Nucleus accumbens (tissue), 56 donors: Measurements from ENCODE around the gene EXOC4.

Experiments used
- DNase-seq, 56 donors: peaks; one replicate each; lab custom pipeline; 2025; lab: John Stamatoyannopoulos, UW

Gene EXOC4

DNA sequence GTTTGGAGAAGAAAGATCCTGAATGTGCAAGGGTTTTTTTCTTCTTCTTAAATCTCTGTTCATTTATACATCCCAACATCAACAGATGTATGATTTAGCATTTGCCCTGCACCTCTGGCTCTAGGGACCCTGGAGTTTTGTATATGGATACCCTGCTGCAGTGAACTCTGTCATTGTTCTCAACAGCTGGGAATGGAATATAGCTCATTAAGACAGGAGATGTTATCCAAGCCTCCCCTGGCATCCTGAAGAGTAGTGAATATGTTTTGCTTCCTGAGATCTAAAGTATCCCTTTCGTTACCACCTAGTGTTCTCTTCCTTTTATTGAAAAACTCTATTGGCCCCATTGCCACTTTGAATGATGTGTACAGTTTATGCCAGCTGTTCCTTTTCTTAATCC is 275.9 kb downstream of the EXOC4 start:
- no peak for DNase-seq

DNA sequence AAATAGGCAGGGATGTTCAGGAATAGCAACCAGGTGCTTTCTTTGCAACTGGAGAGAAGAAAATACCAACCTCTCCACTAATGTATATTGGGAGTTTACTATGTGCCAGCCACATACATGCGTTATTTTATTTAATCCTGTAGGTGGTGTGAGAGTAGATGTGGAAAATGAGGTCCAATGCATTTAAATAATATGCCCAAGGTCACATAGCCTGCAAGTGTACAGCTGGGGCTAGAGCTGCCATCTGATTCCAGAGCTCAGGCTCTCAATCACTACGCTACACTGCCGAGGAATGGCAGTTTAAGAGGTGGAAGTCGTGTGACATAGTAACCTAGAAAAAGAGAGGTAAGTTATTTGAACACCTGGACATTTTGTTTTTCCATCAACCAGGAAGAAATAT is 277.0 kb downstream of the EXOC4 start:
- DNase-seq = no peak

DNA sequence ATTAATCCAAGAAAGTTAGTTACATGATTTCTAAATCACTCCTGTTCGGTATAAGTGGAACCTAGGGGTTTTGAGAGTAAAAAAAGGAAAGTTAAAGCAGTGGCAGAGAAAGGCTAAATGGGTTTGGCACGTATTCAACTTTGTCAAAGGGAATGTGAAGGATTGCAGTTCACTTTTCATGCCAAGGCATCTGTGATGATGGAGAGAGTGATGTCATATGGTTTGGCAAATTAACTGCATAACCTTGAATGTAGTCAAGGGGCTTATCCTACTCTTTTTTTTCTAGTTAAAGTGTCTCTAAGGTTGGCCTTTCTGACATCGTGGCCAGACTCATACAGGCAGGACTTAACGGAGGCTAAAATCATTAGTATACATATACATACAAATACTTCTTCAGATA is 277.8 kb downstream of the EXOC4 start:
- DNase-seq = no peak

DNA sequence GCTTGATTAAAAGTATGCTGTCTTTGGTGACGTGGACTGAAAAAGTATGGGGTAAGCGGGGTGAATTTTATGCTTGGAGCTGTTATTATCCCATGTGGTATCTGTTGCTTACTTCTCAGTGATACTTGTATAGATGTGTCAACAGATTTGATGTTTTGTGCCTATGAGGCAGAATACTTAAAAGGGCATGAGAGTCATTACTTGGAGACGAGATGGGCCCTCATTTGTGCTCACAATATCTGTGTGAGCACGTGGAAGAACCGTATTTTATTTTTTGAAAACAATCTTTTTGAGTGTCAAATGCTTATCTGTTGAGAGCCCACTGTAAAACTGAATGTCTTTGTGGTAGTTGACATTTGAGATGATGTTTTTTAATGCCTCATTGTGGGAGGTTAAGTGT is 281.9 kb downstream of the EXOC4 start:
- DNase-seq = no peak

DNA sequence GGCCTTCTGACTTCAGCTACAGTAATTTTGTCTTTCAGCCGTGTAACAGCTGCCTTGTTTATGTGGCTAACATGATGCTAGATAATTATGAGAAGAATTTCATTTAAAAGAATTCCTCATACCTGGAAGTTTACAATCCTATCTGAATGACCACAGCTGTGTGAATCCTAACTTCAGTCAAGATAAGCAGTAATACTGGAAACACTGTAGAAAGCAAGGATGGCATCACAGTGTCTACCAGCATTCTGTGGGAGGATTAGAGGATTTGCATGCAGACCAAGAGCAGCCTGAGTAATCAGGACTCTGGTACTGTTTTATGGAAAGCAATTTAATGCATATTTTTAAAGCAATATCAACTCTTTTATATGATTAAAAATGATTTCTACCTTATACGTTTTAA is 282.4 kb downstream of the EXOC4 start:
- DNase-seq = no peak

DNA sequence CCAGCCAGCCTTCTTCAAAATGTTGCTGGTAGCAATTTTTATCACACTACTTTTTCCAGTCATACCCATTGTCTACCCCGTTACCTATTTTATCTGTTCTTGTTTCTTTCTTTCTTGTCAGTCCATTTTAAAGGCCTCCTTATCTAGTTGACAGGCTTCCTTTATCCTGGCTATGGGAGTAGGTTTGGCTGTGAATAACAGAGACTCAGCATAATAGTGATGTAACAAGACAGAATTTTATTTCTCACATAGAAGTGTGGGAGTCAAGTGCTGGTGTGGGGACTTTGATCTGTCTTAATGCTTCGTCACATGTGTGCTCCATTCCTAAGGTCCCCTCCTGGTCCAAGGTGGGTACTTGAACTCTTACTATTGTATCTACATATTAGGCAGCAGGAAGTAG is 283.6 kb downstream of the EXOC4 start:
- DNase-seq = no peak

DNA sequence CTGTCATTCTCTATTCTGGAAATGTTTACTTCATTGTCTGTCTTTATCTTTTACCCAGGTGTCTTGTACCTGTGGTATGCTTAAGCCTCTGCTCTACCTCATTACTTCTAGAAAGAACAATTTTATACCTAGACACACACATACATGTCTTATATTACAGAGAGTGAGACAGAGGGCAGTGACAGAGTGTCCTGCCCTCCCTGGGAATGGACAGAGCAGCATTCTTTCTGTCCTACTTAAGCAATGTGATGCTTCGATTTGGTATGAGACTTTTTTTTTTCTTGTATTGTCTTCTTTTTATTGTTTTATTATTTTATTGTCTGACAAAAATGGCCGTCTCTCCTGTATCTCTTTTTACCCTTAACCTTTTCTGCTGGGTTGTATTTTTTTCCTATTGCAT is 286.1 kb downstream of the EXOC4 start:
- no peak for DNase-seq

DNA sequence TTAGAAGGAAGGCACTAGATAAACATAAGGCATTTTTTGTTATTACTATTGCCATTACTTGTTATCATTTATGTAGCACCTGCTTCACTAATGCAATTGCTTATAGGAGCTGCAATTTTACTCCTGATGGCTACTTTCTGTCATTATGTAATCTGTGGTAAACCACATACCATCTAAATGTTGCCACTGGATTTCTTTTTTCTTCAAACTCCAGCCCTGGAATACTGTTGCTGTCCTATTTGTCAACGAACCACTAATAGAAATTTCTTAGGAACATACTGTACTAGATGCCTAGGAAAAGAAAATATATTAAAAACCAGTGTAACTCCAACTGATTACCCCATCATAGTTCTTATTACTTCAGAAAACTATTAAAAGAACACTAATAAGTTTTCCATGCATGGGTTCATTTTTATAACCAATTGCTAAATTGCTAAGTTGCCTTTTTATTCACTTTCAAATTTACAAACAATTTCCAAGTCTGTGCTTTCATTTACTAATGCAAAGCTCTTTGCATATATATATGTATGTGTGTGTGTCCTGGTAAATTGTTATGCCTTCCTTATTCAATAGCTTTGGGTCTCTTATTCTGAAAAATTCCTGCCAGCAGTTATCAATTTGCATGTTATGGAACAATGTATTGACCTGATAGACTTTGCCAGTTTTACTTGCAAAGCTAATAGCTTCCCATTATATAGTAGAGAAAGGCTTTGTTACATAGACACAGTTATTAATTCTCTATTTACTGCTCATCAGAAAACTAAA is 287.4 kb downstream of the EXOC4 start:
- DNase-seq = no peak

DNA sequence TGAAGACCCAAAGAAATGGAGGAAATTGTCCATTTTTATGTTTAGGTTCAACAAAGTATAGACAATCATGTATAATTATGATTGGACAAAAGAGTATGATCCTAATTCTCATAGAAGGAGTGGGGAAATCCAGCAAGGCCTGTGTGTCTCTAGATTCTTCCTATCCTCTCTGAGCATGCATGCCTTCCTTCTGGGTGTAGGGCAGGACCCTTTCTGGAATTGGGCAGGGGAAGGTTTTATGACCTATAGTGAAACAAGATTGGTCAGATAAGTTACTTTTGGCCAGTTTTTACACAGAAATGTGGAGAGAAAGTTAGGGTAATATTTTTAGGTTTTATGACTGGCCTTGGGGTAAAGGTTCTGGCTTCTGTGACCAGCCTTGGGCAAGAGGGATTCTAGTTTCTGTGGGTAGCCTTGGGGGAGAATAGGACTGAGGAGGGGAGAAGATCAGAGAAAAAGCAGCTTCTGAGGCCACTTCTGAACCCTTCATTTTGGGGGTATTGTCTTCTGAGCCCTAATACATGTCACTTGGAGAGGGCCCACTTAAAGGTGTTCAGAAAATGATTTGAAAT is 289.4 kb downstream of the EXOC4 start:
- DNase-seq = no peak

DNA sequence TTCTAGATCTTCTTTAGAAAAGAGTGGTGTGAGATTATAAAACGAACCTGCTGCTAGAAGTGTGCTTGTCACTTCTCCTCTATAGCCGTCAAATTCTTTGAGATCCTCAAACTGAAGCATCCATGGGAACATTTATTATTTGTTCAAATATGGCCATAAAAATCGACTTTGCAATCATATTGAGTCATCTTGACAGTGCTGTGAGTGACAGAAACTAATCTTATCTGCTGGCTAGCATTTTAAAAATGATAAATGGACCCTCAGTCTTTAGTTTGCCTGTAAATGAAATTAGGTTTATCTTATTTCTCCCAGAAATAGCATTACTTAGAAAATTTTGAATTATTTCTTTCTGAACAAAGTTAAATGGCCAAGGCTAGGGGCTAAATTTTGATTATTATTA is 290.8 kb downstream of the EXOC4 start:
- DNase-seq = no peak

DNA sequence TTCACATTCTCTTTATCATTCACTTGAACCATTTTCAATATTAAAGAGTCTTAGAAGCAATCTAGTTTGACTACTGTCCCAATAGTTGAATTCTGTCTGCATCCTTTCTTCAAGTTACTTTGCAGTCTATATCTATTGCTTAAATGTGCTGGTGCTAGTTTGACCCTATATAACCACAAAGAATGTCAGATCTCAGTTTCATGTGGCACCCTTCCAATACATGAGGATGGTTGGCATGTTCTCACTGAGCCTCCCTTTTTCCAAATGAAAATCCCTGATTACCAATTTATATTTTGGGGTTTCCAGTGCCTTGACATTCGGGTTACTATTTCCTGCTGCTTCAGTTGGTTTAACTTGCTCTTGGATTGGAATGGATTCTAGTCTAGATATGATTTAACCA is 292.7 kb downstream of the EXOC4 start:
- no peak for DNase-seq

DNA sequence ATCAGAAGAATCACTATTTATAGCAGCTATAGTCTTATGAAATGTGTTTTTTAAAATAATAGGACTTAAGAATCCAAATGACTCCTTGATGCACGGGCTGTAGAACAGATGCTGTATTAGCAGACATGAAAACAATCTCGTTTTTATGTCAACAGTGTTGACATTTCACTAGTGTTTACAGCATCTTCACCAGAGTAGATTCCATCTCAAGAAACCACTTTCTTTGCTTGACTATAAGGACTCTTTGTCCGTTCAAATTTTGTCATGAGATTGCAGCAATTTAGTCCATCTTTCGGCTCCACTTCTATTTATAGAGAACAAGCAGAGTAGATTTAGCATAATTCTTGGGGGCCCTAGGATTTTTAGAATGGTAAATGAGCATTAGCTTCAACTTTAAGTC is 295.1 kb downstream of the EXOC4 start:
- no peak for DNase-seq

DNA sequence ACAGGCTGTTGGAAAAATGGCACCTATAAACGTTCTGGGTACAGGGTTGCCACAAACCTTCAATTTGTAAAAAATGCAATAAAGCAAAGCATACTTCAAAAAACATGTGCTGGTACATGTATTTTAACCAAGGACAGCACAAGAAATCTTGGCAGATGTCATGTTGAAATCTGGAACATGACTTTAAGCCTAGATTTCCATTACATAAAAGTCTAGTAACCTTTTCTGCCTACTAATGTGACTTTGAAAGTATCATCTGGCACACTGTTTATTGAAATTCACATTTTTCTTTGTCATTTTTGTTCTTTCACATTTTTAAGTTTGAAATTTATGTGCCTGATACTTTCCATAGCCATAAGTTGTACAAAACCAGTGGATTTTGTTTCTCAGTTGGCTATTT is 296.8 kb downstream of the EXOC4 start:
- DNase-seq = no peak

DNA sequence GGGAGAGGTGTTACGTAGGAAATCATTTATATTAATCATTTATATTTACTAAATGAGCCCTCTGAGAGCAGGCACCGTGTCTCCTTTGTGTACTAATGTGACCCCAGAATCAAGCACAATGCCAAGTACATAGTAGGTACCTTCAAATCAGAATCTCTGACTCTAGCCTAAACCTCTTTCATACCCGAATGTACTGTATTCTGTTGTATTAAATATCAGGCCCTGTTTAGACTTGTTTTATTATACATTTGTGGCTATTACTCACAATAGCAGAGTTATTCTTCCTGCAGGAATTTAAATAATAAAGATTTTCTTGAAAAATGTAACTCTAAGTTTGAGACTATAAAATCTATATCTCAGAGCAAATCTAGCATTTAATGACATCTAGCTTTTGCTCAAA is 297.3 kb downstream of the EXOC4 start:
- no peak for DNase-seq

DNA sequence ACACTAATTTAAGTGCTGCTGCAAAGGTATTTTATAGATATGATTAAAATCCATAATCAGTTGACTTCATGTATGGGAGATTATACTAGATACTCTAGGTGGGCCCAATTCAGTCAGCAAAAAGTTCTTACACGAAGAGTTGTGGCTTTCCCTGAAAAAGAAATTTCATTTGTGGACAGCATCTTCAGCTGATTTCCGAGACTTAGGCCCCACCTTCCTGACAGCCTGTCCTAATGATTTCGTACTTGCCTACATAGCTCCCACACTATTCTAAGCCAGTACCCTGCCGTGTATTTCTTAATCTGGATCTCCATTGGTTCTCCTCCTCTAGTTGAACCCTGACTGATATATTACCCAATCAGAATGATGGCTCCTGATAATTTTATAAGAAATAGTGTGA is 297.9 kb downstream of the EXOC4 start:
- no peak for DNase-seq

DNA sequence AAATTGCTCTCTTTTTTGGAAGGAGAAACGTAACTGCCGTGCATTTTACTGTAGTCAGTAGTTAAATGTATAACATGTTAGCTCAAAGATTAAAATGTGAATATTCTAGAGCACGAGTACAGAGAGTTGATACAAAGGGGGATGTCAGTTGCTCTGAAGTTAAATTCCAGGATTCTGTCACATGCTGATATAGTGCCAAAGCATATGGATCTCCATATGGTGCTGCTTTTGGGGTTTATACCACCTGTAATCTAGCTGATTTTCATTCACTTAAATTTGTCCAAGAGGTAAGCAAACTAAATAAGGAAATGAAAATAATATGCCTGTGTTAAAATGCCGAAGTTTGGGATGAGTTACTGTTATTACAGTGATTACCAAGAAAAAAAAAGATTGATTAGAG is 298.6 kb downstream of the EXOC4 start:
- no peak for DNase-seq

DNA sequence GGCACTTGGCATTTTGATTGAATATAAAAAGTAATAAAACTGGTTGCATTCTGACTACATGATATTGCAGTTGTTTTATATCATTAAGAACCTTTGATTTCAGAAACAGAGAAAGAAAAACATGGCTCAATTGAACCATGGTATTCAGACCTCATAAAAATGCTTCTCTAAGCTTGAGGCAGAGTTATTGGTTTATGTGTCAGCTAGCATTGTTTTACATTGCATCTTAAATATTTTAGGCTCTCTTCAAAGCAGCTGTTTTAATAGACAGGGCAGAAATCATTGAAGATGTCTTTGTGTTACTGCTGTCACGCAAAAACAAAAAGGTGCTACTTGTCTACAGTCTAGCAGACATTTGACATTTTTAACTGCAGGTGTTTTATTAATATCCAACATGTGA is 299.2 kb downstream of the EXOC4 start:
- DNase-seq = no peak

DNA sequence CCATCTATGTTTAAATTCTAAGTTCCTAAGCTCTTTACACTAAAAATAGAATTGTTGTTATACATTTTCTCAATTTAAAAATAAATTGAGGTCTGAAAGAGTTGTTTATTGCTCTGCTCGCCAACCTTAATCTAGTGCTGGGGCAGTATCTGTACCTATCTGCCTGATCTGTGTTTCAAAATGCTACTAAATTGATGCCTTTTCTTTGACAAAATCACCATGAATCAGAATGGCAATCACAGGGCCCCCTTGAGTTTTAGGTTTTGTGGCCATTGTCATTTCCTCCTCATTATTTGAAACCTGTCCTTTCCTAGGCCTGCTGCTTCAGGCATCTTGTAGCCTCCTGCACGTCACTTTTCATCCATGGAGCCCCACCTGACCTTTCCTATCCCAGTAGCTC is 301.5 kb downstream of the EXOC4 start:
- no peak for DNase-seq

DNA sequence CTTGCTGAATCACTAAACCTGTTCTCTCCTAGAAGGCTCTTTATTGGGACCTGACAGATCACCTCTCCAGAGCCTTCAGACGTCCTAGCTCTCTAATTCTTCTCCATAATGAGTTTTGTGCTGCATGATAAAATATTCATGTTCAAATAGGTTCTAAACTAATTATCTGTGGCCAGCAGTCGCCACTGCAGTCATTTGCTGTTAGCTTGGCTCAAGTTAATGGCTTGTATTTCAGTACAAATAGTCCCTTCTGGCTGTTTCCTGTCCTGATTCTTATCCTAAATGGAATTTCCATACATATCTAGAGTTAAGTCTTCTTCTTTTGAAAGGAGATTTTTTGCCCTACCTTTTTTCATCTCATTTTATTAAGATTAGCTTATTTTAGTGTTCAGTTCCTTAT is 303.2 kb downstream of the EXOC4 start:
- DNase-seq = no peak

DNA sequence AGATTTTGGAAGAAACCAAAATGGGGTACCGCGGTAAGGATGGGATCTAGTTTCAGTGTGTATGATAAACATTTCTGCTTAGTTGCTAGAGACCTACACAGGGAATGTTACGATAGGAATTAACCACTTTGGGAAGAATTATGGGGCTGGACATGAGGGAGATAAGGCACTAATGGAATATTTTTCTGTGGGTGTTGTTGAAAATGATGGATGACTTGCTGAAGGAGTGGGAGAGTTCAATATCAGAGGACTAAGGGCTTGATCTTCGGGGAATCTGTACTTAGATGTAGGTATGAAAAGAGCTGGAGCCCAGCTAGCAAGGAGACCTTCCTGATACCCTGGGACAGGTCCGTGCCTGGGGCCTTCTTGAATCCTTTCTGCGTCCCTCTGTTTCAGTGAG is 303.7 kb downstream of the EXOC4 start:
- no peak for DNase-seq

DNA sequence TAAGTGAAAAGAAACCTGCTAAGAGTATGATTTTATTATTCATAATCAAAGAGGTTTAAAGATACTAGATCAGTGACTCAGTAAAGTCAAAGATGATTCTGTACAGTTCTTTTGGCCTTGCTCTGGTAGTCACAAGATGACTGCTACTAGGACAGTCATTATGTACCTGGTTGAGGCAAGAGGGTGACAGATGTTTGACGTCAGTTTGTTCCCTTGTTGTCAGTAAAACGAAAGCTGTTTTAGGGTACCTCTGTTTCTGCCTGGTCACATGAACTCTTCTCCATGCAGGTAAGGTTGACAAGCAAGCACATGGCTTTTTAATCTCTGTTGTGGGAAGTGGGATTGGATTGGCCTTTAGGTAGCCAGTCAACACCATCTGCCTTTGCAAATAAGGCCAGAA is 308.0 kb downstream of the EXOC4 start:
- DNase-seq = no peak

DNA sequence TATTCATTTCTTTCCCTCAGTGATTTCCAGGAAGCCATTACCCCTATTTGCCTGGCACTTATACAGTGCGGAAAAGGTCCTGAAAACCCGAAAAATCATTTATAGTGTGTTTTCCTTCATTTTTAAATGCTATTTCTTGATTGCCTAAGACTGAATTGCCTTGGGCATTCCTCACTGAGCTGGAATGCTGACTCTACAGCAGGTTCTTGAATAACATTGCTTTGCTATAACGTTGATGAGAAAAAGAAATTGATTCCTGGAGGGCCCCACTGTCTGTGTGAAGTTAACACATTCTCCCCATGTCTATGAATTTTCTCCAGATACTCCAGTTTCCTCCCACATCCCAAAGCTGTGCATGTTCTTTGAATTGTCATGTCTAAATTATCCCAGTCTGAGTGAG is 308.5 kb downstream of the EXOC4 start:
- no peak for DNase-seq

DNA sequence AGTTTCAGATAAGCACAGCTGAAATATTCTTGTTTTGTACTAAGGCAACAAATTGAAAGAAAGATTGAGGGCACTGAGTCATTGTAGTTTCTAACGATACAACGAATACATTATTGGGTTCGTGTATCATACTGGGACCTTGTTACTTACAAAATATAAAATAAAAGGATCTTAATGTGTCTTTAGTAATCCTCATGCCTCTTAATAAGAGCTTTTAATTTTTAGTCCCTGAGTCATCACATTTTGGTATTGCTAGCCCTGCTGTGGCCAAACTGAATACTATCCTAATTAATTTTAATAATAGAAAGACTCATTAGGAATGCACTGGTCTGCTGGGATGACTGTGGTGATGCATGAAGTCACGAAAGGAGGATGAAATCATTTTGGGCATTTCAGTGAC is 309.7 kb downstream of the EXOC4 start:
- no peak for DNase-seq
